Fibroblast of skin of abdomen (primary cell): ENCODE measurements around the gene PELI2.

ENCODE experiments used
- DNase-seq: peaks from one replicate; pipeline ENCODE4 v3.0.0-alpha.2; 2013

PELI2 gene

GRCh38 chr14:56119201-56119981 lies 1.2 kb downstream of the PELI2 start:
- DNase-seq, result peak; percentile 19

- DNase-seq, result peak; percentile 36
Observed at GRCh38 chr14:56120091-56120691, 2.0 kb downstream of the PELI2 start.

- peak; percentile 47 for DNase-seq
Observed at GRCh38 chr14:56121816-56122215, 3.6 kb downstream of the PELI2 start.

- peak; percentile 70 for DNase-seq
Observed at GRCh38 chr14:56122301-56122700, 4.1 kb downstream of the PELI2 start.

- DNase-seq, result peak; percentile 80
Observed at GRCh38 chr14:56124327-56124726, 6.1 kb downstream of the PELI2 start.

GRCh38 chr14:56125772-56126636 lies 7.8 kb downstream of the PELI2 start:
- DNase-seq, result peak; percentile 44

- no peak for DNase-seq
Observed at GRCh38 chr14:56126637-56126913, 8.4 kb downstream of the PELI2 start.

- no peak for DNase-seq
Observed at GRCh38 chr14:56127156-56127555, 8.9 kb downstream of the PELI2 start.

GRCh38 chr14:56129092-56129491 lies 10.9 kb downstream of the PELI2 start:
- DNase-seq, result no peak

GRCh38 chr14:56129933-56130332 lies 11.7 kb downstream of the PELI2 start:
- peak; percentile 13 for DNase-seq

GRCh38 chr14:56131004-56131864 lies 13.0 kb downstream of the PELI2 start:
- DNase-seq, result no peak

GRCh38 chr14:56131865-56132833 lies 13.9 kb downstream of the PELI2 start:
- no peak for DNase-seq

GRCh38 chr14:56133547-56133946 lies 15.3 kb downstream of the PELI2 start:
- DNase-seq, result no peak

GRCh38 chr14:56135001-56135400 lies 16.8 kb downstream of the PELI2 start:
- peak; percentile 18 for DNase-seq

GRCh38 chr14:56135668-56136067 lies 17.5 kb downstream of the PELI2 start:
- no peak for DNase-seq

GRCh38 chr14:56136571-56137452 lies 18.6 kb downstream of the PELI2 start:
- peak; percentile 24 for DNase-seq

GRCh38 chr14:56137453-56137807 lies 19.2 kb downstream of the PELI2 start:
- no peak for DNase-seq

- DNase-seq, result no peak
Observed at GRCh38 chr14:56137849-56138248, 19.6 kb downstream of the PELI2 start.

GRCh38 chr14:56138928-56139327 lies 20.7 kb downstream of the PELI2 start:
- DNase-seq, result no peak

- no peak for DNase-seq
Observed at GRCh38 chr14:56142314-56142713, 24.1 kb downstream of the PELI2 start.
